Esophagus muscularis mucosa (tissue), 3 donors: ENCODE measurements around the gene ARPC1A.

ENCODE experiments used
- CTCF ChIP-seq, 3 experiments: fragments of 200-600 bp in 2 of 3; fragments of 450-650 bp in 1 of 3; sonication (generic) in 2 of 3; IDR thresholded peaks; one replicate each; pipeline ENCODE4 v1.5.1; 2017 to 2019; ENCODE audit warnings: antibody characterized with exemption in 3 of 3, mild to moderate bottlenecking in 2 of 3, moderate library complexity in 1 of 3
- POLR2A ChIP-seq: fragments of 450-650 bp; IDR thresholded peaks from one replicate; pipeline ENCODE4 v1.6.1; 2017; ENCODE audit warnings: antibody characterized with exemption, moderate library complexity, mild to moderate bottlenecking, low read depth

GRCh38 chr7:99363286-99363685 lies 37.6 kb downstream of the ARPC1A start:
- TF ChIP-seq CTCF (IDR thresholded peaks at IDR 0.05) (no peak), POLR2A (no peak)
